T-helper 2 cell treated with Interferon-gamma antibody and Interleukin-4, amounts not matched to agents 5 μg/mL and 100 μg/mL, for 36 hours (primary cell): ENCODE results near the gene CACNA1G.

Source experiments
- DNase-seq: peaks from one replicate; pipeline ENCODE4 v3.0.0; 2021; ENCODE audit warnings: low spot score
- H3K27ac Mint-ChIP-seq: one replicate; pipeline ENCODE4 v1.8.0; 2021; ENCODE audit warnings: mild to moderate bottlenecking, mixed read lengths
- H3K27me3 Mint-ChIP-seq: one replicate; pipeline ENCODE4 v1.8.0; 2021; ENCODE audit warnings: low read depth, mixed read lengths
- H3K36me3 Mint-ChIP-seq: one replicate; pipeline ENCODE4 v1.8.0; 2021; ENCODE audit warnings: low read depth, mixed read lengths
- H3K4me1 Mint-ChIP-seq: one replicate; pipeline ENCODE4 v1.8.0; 2021; ENCODE audit warnings: low read depth, mixed read lengths
- H3K4me3 Mint-ChIP-seq: one replicate; pipeline ENCODE4 v1.8.0; 2022; ENCODE audit warnings: mild to moderate bottlenecking, moderate library complexity, mixed read lengths
- H3K9me3 Mint-ChIP-seq: one replicate; pipeline ENCODE4 v1.8.0; 2021; ENCODE audit warnings: mixed read lengths

Gene CACNA1G

GRCh38 chr17:50549256-50549941, 11.1 kb upstream of the CACNA1G start:
- no peaks in the 10 kb centered on the region for H3K36me3 Mint-ChIP-seq
- no peak overlapping the region for H3K27ac Mint-ChIP-seq
- H3K4me1 Mint-ChIP-seq, result peaks cover 8% of the 10 kb centered on the region
- H3K27me3 Mint-ChIP-seq, result peaks cover 14% of the 10 kb centered on the region
- H3K9me3 Mint-ChIP-seq, result no peaks in the 10 kb centered on the region
- no peak for DNase-seq
- H3K4me3 Mint-ChIP-seq, result no peak overlapping the region

DNA sequence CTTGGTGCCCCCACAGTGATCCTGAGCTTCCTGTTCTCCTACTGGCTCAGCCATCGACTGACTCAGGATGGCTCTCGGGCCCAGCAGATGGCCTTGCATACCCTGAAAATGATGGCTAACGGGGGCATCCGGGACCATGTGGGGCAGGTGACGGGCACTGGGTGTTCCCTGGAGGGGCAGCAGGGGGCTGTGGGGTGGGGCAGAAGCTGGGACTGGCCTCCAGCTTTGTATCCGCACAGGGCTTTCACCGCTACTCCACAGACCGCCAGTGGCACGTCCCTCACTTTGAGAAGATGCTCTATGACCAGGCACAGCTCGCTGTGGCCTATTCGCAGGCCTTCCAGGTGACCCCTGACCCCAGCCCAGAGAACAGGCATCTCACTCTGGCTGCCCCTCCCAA, 10.5 kb upstream of the CACNA1G start:
- H3K36me3 Mint-ChIP-seq, result no peaks in the 10 kb centered on the region
- H3K27ac Mint-ChIP-seq, result no peak overlapping the region
- no peak overlapping the region for H3K4me3 Mint-ChIP-seq
- H3K4me1 Mint-ChIP-seq, result peaks cover 8% of the 10 kb centered on the region
- no peak for DNase-seq
- H3K27me3 Mint-ChIP-seq, result peaks cover 10% of the 10 kb centered on the region
- H3K9me3 Mint-ChIP-seq, result no peaks in the 10 kb centered on the region

- H3K36me3 Mint-ChIP-seq, result no peaks in the 10 kb centered on the region
- H3K27me3 Mint-ChIP-seq, result peaks cover 8% of the 10 kb centered on the region
- DNase-seq, result no peak
- no peak overlapping the region for H3K4me3 Mint-ChIP-seq
- H3K27ac Mint-ChIP-seq, result no peak overlapping the region
- no peaks in the 10 kb centered on the region for H3K9me3 Mint-ChIP-seq
- peaks cover 6% of the 10 kb centered on the region for H3K4me1 Mint-ChIP-seq
Measured at GRCh38 chr17:50550661-50551432, 9.7 kb upstream of the CACNA1G start.

GRCh38 chr17:50551433-50551815, 9.1 kb upstream of the CACNA1G start:
- H3K27ac Mint-ChIP-seq, result no peak overlapping the region
- peaks cover 4% of the 10 kb centered on the region for H3K27me3 Mint-ChIP-seq
- peaks cover 4% of the 10 kb centered on the region for H3K4me1 Mint-ChIP-seq
- no peaks in the 10 kb centered on the region for H3K36me3 Mint-ChIP-seq
- no peaks in the 10 kb centered on the region for H3K9me3 Mint-ChIP-seq
- H3K4me3 Mint-ChIP-seq, result no peak overlapping the region
- no peak for DNase-seq

GRCh38 chr17:50551884-50552283, 8.6 kb upstream of the CACNA1G start:
- Mint-ChIP-seq H3K4me1 (peaks cover 2% of the 10 kb centered on the region), H3K9me3 (no peaks in the 10 kb centered on the region), H3K4me3 (no peak overlapping the region), H3K27me3 (peaks cover under 1% of the 10 kb centered on the region), H3K36me3 (no peaks in the 10 kb centered on the region), H3K27ac (no peak overlapping the region)
- no peak for DNase-seq

DNA sequence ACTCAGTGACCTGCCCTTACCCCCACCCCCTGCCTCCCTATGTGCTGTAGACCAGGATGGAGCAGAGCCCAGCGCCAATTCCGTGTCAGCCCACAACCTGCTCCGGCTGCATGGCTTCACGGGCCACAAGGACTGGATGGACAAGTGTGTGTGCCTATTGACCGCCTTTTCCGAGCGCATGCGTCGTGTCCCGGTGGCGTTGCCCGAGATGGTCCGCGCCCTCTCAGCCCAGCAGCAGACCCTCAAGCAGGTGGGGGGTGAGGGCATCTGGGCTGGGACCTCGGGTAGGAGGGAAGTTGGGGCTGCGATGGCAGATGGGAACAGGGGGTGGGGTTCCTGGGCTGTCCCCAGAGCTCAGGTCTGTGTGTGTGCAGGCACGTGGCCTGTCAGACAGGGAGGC, 6.3 kb upstream of the CACNA1G start:
- Mint-ChIP-seq H3K4me3 (no peak overlapping the region), H3K4me1 (no peaks in the 10 kb centered on the region), H3K9me3 (no peaks in the 10 kb centered on the region), H3K36me3 (no peaks in the 10 kb centered on the region), H3K27ac (no peak overlapping the region), H3K27me3 (peaks cover 20% of the 10 kb centered on the region)
- DNase-seq, result no peak

DNA sequence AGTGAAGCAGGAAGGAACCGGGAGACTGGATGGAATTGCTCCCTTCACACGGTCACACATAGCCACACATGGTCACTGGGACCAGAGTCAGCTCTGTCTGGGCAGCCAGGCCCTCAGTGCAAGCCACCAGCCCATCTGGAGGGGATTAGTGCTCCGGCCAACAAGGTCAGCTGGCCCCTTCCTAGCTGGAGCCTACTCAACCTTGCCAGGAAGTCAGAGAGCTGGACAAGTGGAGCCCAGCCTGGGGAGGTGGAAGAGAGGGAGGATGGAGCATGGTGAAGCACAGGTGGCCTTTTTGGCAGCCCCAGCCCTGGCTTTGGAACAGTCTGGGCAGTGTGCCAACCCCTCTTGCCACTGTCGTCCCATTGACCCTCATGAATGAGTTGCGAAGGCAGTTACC, 3.7 kb upstream of the CACNA1G start:
- Mint-ChIP-seq H3K36me3 (no peaks in the 10 kb centered on the region), H3K4me1 (peaks cover 3% of the 10 kb centered on the region), H3K27ac (no peak overlapping the region), H3K27me3 (peaks cover 31% of the 10 kb centered on the region), H3K9me3 (no peaks in the 10 kb centered on the region), H3K4me3 (no peak overlapping the region)
- no peak for DNase-seq

- DNase-seq, result no peak
- H3K9me3 Mint-ChIP-seq, result no peaks in the 10 kb centered on the region
- no peak overlapping the region for H3K4me3 Mint-ChIP-seq
- no peak overlapping the region for H3K27ac Mint-ChIP-seq
- H3K36me3 Mint-ChIP-seq, result no peaks in the 10 kb centered on the region
- peaks cover 38% of the 10 kb centered on the region for H3K27me3 Mint-ChIP-seq
- peaks cover 8% of the 10 kb centered on the region for H3K4me1 Mint-ChIP-seq
Measured at GRCh38 chr17:50557630-50558029, 2.9 kb upstream of the CACNA1G start.

GRCh38 chr17:50558091-50558490, 2.4 kb upstream of the CACNA1G start:
- H3K27me3 Mint-ChIP-seq, result peaks cover 43% of the 10 kb centered on the region
- no peak for DNase-seq
- H3K4me3 Mint-ChIP-seq, result no peak overlapping the region
- H3K4me1 Mint-ChIP-seq, result peaks cover 8% of the 10 kb centered on the region
- H3K9me3 Mint-ChIP-seq, result no peaks in the 10 kb centered on the region
- H3K36me3 Mint-ChIP-seq, result no peaks in the 10 kb centered on the region
- no peak overlapping the region for H3K27ac Mint-ChIP-seq

DNA sequence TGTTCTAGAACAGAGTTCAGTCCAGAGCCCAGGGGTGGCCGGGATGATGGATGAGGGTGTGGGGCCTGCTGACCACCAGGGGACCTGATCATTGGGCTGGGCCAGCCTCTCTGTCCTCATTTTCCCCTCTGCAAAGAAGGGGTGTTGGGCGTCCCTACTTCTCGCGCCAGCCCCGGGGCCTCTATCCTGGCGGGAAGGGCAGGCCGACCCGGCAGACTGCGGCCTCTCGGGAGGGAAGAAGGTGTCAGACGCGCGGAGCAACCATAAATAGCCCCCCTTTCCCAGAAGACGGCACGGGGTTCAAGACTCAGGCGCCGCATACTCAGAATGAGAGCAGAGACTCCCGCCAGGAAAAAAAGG, 2.0 kb upstream of the CACNA1G start:
- Mint-ChIP-seq H3K27me3 (peaks cover 47% of the 10 kb centered on the region), H3K4me3 (peak overlapping the region; percentile 24), H3K27ac (no peak overlapping the region), H3K4me1 (peaks cover 8% of the 10 kb centered on the region), H3K36me3 (no peaks in the 10 kb centered on the region), H3K9me3 (no peaks in the 10 kb centered on the region)
- DNase-seq, result no peak

DNA sequence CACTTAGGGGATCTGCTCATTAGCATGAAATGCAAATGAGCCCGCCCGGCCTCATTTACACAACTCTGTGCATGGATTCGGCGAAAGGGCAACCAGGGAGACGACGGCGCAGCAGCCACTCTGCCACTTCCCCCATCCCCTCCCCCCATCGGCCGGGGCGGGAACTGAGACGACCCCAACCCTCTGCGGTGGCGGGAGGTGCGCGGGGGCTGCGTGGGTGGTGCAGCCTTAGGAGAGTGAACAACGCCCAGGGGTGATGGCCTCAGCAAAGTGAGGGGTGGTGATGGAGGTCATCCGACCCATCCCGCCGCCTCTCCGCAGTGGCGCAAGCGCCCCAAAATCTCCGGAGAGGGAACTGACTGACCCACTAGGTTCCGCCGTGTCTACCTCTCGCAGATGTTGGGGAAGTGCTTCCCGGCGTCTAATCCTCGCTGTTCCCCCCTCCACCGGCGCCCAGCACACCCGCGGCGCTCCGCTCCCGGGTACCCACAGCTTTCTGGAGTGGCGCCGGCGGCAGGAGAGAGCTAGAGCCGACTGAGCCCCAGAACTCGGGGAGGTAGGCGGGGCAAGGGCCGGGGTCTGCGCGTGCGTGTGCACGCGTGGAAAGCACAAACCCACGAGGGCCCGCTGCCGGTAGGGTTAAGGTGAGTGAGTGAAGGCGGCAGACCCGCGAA, 1.4 kb upstream of the CACNA1G start:
- Mint-ChIP-seq H3K9me3 (no peaks in the 10 kb centered on the region), H3K27ac (no peak overlapping the region), H3K4me1 (peaks cover 8% of the 10 kb centered on the region), H3K36me3 (no peaks in the 10 kb centered on the region), H3K27me3 (peaks cover 53% of the 10 kb centered on the region), H3K4me3 (peak overlapping the region; percentile 24)
- DNase-seq, result no peak

GRCh38 chr17:50559674-50560184, 786 bp upstream of the CACNA1G start:
- no peaks in the 10 kb centered on the region for H3K9me3 Mint-ChIP-seq
- H3K27ac Mint-ChIP-seq, result no peak overlapping the region
- peaks cover 57% of the 10 kb centered on the region for H3K27me3 Mint-ChIP-seq
- H3K36me3 Mint-ChIP-seq, result no peaks in the 10 kb centered on the region
- DNase-seq, result peak; percentile 26
- H3K4me1 Mint-ChIP-seq, result peaks cover 8% of the 10 kb centered on the region
- H3K4me3 Mint-ChIP-seq, result peak overlapping the region; percentile 76

- no peaks in the 10 kb centered on the region for H3K9me3 Mint-ChIP-seq
- peaks cover 9% of the 10 kb centered on the region for H3K4me1 Mint-ChIP-seq
- no peak overlapping the region for H3K27ac Mint-ChIP-seq
- H3K4me3 Mint-ChIP-seq, result no peak overlapping the region
- H3K27me3 Mint-ChIP-seq, result peaks cover 70% of the 10 kb centered on the region
- H3K36me3 Mint-ChIP-seq, result no peaks in the 10 kb centered on the region
- no peak for DNase-seq
Measured at GRCh38 chr17:50560931-50561745, 623 bp downstream of the CACNA1G start.
